A549 treated with ZK216348 at 1 μM for 4 hours (cell line): ENCODE measurements around the gene ACVR1. TPM values are rescaled to one million over a fixed set of nuclear protein-coding genes. Genes with fewer than 3 reads are reported as not detected.

ENCODE experiments used
- total RNA-seq: library from RNA; stranded (reverse); fragments of 200-300 nt; extraction: Qiagen RNA extraction; gene quantifications from 5 replicates; pipeline ENCODE4 v1.2.3, GENCODE V29; 2022; ENCODE audit warnings: low read depth

The ACVR1 gene
- 21.8 to 26.7 TPM (median 26.4 TPM) in 5 replicates for total RNA-seq

DNA sequence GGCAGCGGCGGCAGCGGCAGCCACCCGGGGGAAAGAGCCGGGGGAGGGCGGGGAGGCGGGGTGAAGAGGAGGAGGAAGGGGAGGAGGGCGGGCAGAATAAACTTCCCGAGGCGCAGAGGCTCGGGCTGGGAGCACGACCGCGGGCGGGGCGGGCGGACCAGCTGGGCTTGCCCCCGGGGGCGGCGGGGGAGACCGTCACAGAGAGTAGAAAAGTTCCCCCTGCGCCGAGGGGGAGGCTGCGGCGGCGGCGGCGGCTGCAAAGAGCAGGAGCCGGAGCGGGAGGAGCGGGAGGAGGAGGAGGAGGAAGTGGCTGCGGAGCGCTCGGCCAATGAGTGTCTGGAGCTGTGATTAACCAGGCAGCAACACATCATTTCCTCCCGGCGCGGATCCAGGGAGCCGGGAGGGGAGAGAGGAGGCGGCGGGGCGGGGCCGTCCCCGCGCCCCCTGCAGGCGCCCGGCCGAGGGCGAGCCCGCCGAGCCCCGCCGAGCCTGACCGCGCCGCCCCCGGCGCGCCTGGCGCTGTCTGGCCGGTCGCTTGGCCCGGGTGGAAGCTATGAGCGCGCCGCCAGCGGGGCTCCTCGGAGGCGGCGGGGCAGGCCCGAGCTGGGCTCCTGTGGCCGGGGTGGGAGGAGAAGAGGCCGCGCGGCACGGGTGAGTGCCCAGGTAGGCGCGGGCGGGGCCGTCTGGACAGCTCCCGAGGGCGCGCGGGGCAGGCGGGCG is at the start of gene ACVR1:
Gene ACVR1 (minus strand): TSS at position 265 of the 720 bp plus-strand sequence. CDS start 76,837 bp downstream, outside the sequence.

Other genes starting within 250 kb of the ACVR1 start
- gene ACVR1C, start 247.5 kb downstream of the ACVR1 start, total RNA-seq = 0.08 to 0.14 TPM in 2 of 5 replicates, not detected in the others
- gene UPP2, start 225.5 kb upstream of the ACVR1 start, total RNA-seq = not detected in 5 replicates